ENCODE data around the gene CCR6. TPM values are rescaled to one million over a fixed set of nuclear protein-coding genes. Genes with fewer than 3 reads are reported as not detected.
A peak's percentile ranks its signal among the peaks of the same experiment; 100 is the strongest.

The CCR6 gene
- total and polyA plus RNA-seq, 2 of the 13 experiments (the other 11 are each of a cell fraction or from before 2014, with no cell fraction given), result 4.5 to 8.7 TPM

DNA sequence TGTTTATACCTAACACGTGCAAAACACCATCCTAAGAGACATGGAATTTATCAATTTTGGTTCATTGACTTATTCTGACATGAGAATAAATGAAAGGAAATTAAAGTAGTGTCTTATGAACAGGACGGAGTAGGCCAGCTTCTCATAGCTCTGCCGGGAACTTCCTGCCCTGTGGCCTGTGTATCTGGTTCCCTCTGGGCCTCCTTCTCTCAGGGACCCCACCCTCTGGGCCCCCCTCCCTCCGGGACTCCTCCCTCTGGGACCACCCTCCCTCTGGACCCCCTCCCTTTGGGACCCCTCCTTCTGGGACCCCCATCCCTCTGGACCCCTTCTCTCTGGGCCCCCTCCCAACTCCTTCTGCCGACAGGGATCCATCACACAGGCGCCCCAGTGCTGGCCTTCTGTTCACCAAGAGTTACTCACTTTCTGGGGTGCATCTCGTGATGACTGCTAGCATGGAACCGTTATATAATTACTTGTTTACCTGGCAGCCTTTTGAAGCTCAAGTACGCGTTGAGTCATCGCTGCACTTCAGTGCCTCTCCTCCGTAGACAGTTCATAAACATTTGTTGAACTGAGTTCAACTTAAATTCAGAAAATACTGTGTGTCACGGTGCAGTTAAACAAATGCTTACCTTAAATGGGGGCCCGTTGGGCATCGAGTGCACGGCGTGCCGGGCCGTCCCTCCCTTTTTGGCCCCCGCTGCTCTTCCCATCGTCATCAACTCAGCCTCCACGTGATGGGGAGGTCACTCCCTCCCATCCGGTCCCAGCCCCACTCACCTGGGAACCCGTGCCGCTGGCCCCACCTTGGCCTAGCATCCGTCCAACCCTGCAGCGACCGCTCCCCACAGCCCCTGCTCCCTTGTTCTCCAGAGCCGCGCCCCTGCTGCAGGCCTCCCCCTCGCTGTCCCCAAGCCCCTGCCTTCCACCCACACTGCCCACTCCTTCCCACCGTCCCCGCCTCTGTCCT is 8.1 kb downstream of the CCR6 start (continued):
- TF ChIP-seq, protein P1, sequence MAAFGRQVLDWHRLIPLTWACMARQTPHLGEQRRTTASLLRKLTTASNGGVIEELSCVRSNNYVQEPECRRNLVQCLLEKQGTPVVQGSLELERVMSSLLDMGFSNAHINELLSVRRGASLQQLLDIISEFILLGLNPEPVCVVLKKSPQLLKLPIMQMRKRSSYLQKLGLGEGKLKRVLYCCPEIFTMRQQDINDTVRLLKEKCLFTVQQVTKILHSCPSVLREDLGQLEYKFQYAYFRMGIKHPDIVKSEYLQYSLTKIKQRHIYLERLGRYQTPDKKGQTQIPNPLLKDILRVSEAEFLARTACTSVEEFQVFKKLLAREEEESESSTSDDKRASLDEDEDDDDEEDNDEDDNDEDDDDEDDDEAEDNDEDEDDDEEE (CRISPR knock-in tag; IDR thresholded peaks at IDR 0.05), result peak; percentile 65
- TF ChIP-seq ONECUT2 (CRISPR knock-in tag; IDR thresholded peaks at IDR 0.05), result no peak
- TF ChIP-seq ZNF570 (CRISPR knock-in tag; IDR thresholded peaks at IDR 0.05; ENCODE audit: borderline replicate concordance), result no peak
- TF ChIP-seq, protein P2, sequence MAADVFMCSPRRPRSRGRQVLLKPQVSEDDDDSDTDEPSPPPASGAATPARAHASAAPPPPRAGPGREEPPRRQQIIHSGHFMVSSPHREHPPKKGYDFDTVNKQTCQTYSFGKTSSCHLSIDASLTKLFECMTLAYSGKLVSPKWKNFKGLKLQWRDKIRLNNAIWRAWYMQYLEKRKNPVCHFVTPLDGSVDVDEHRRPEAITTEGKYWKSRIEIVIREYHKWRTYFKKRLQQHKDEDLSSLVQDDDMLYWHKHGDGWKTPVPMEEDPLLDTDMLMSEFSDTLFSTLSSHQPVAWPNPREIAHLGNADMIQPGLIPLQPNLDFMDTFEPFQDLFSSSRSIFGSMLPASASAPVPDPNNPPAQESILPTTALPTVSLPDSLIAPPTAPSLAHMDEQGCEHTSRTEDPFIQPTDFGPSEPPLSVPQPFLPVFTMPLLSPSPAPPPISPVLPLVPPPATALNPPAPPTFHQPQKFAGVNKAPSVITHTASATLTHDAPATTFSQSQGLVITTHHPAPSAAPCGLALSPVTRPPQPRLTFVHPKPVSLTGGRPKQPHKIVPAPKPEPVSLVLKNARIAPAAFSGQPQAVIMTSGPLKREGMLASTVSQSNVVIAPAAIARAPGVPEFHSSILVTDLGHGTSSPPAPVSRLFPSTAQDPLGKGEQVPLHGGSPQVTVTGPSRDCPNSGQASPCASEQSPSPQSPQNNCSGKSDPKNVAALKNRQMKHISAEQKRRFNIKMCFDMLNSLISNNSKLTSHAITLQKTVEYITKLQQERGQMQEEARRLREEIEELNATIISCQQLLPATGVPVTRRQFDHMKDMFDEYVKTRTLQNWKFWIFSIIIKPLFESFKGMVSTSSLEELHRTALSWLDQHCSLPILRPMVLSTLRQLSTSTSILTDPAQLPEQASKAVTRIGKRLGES (CRISPR knock-in tag; IDR thresholded peaks at IDR 0.05; ENCODE audit: borderline replicate concordance), result no peak
- TF ChIP-seq CEBPB (IDR thresholded peaks at IDR 0.05; ENCODE audit: borderline replicate concordance, low read depth, low read length), result peak; percentile 20; the same call in 1 of the 2 replicates
- no peak for TF ChIP-seq PAWR (CRISPR knock-in tag; IDR thresholded peaks at IDR 0.05; ENCODE audit: borderline replicate concordance)
- peak; percentile 92 for TF ChIP-seq ZSCAN9 (CRISPR knock-in tag; IDR thresholded peaks at IDR 0.05; ENCODE audit: borderline replicate concordance)
- no peak for TF ChIP-seq ZFY (CRISPR knock-in tag; IDR thresholded peaks at IDR 0.05)
- TF ChIP-seq ZNF12 (CRISPR knock-in tag; IDR thresholded peaks at IDR 0.05), result no peak
- 0 out of 2 replicates have a peak, but pooled peaks have one; percentile 45 for TF ChIP-seq ZNF644 (CRISPR knock-in tag; IDR thresholded peaks at IDR 0.05; ENCODE audit: low read depth)
- TF ChIP-seq, protein P3, sequence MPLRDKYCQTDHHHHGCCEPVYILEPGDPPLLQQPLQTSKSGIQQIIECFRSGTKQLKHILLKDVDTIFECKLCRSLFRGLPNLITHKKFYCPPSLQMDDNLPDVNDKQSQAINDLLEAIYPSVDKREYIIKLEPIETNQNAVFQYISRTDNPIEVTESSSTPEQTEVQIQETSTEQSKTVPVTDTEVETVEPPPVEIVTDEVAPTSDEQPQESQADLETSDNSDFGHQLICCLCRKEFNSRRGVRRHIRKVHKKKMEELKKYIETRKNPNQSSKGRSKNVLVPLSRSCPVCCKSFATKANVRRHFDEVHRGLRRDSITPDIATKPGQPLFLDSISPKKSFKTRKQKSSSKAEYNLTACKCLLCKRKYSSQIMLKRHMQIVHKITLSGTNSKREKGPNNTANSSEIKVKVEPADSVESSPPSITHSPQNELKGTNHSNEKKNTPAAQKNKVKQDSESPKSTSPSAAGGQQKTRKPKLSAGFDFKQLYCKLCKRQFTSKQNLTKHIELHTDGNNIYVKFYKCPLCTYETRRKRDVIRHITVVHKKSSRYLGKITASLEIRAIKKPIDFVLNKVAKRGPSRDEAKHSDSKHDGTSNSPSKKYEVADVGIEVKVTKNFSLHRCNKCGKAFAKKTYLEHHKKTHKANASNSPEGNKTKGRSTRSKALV (CRISPR knock-in tag; IDR thresholded peaks at IDR 0.05), result no peak
- TF ChIP-seq, protein P4, sequence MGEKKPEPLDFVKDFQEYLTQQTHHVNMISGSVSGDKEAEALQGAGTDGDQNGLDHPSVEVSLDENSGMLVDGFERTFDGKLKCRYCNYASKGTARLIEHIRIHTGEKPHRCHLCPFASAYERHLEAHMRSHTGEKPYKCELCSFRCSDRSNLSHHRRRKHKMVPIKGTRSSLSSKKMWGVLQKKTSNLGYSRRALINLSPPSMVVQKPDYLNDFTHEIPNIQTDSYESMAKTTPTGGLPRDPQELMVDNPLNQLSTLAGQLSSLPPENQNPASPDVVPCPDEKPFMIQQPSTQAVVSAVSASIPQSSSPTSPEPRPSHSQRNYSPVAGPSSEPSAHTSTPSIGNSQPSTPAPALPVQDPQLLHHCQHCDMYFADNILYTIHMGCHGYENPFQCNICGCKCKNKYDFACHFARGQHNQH (CRISPR knock-in tag; IDR thresholded peaks at IDR 0.05), result peak; percentile 77; the same call in 1 of the 2 replicates
- TF ChIP-seq ZNF607 (CRISPR knock-in tag; IDR thresholded peaks at IDR 0.05; ENCODE audit: borderline replicate concordance), result peak; percentile 44
- TF ChIP-seq ZNF670 (CRISPR knock-in tag; IDR thresholded peaks at IDR 0.05; ENCODE audit: borderline replicate concordance), result 0 out of 2 replicates have a peak, but pooled peaks have one; percentile 36
- TF ChIP-seq ZNF232 (CRISPR knock-in tag; IDR thresholded peaks at IDR 0.05; ENCODE audit: borderline replicate concordance), result peak; percentile 96
- TF ChIP-seq, protein P5, sequence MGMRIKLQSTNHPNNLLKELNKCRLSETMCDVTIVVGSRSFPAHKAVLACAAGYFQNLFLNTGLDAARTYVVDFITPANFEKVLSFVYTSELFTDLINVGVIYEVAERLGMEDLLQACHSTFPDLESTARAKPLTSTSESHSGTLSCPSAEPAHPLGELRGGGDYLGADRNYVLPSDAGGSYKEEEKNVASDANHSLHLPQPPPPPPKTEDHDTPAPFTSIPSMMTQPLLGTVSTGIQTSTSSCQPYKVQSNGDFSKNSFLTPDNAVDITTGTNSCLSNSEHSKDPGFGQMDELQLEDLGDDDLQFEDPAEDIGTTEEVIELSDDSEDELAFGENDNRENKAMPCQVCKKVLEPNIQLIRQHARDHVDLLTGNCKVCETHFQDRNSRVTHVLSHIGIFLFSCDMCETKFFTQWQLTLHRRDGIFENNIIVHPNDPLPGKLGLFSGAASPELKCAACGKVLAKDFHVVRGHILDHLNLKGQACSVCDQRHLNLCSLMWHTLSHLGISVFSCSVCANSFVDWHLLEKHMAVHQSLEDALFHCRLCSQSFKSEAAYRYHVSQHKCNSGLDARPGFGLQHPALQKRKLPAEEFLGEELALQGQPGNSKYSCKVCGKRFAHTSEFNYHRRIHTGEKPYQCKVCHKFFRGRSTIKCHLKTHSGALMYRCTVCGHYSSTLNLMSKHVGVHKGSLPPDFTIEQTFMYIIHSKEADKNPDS (CRISPR knock-in tag; IDR thresholded peaks at IDR 0.05), result peak; percentile 73
- peak; percentile 77 for TF ChIP-seq FOXP1 (IDR thresholded peaks at IDR 0.05)
- TF ChIP-seq FOXP1 (CRISPR knock-in tag; IDR thresholded peaks at IDR 0.05), result peak; percentile 97
- TF ChIP-seq ZNF678 (CRISPR knock-in tag; IDR thresholded peaks at IDR 0.05), result no peak
- peak; percentile 76 for TF ChIP-seq ZNF614 (CRISPR knock-in tag; IDR thresholded peaks at IDR 0.05; ENCODE audit: borderline replicate concordance)

All from HepG2 (cell line).